ENCODE data around the gene RGS3.

The RGS3 gene

DNA sequence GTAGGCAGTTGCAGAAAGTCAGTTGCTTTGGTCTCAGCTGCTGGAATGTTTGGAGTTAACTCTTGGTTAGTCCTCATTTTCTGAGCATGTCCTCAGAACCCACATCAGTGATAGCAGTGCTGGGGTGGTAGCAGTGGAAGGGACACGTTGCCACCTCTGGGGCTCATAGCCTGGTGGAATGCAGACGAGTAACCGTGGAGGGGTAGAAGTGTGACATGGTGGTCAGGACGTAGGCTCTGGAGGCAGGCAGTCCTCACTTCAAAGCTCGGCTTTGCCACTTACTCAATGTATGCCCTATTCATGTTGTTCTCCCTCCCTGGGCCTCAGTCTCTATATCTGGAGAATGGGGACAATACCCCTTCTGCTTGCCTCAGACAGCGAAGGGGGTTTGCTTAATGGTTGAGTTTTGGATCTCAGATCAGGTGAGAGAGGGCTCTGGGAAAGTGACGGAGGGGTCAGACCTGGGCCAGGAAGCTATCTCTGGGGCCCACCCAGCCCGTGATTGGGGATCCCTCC, 62.8 kb downstream of the RGS3 start:
- H3K4me3 ChIP-seq (ENCODE audit: low read depth, low read length) = no peak overlapping the region
- TF ChIP-seq, protein P1, sequence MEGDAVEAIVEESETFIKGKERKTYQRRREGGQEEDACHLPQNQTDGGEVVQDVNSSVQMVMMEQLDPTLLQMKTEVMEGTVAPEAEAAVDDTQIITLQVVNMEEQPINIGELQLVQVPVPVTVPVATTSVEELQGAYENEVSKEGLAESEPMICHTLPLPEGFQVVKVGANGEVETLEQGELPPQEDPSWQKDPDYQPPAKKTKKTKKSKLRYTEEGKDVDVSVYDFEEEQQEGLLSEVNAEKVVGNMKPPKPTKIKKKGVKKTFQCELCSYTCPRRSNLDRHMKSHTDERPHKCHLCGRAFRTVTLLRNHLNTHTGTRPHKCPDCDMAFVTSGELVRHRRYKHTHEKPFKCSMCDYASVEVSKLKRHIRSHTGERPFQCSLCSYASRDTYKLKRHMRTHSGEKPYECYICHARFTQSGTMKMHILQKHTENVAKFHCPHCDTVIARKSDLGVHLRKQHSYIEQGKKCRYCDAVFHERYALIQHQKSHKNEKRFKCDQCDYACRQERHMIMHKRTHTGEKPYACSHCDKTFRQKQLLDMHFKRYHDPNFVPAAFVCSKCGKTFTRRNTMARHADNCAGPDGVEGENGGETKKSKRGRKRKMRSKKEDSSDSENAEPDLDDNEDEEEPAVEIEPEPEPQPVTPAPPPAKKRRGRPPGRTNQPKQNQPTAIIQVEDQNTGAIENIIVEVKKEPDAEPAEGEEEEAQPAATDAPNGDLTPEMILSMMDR (IDR thresholded peaks at IDR 0.05; ENCODE audit: low read depth, low read length, missing control alignments) = no peak
- no peak for DNase-seq (ENCODE audit: low read depth)

DNA sequence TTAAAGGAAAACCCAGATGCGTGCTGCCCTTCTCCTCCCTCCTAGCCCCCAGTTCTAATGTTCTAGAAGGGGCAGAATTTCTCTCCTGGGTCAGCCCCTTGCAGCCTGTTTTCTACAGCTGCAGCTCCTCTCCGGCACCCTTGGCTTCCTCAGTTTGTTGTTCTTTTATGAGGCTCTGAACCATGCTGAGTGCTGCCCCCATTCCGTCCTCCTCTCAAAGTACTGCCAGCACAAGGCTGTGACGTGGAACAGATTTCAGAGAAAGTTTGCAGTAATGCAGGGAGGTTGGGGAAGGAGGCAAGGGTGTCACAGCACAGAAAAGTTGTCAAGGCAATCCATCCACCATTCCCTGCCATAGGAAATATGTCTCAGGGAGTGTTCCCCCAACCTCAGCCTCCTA, 63.3 kb downstream of the RGS3 start:
- TF ChIP-seq, protein P1 (IDR thresholded peaks at IDR 0.05; ENCODE audit: low read depth, low read length, missing control alignments) = no peak
- DNase-seq (ENCODE audit: low read depth) = no peak
- no peak overlapping the region for H3K4me3 ChIP-seq (ENCODE audit: low read depth, low read length)

DNA sequence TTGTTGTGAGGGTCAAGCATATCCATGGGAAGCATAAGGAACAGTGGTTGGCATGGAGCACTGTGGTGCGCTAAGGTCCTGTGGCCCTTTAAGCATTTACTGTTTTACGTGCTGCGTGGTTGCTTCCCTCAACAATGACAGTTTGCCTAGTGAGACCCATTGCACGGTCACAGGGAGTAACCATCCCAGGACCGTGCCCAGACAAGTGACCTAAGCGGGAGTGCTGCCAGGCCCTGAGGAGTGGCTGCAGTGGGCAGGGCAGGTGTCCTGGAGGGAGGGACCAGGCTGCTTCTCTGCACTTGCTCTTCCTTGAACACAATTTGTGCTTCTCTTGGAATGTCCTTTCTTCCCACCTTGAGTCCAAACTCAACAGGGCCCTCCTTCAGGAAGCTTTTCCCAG, 64.6 kb downstream of the RGS3 start:
- TF ChIP-seq, protein P1 (IDR thresholded peaks at IDR 0.05; ENCODE audit: low read depth, low read length, missing control alignments) = no peak
- H3K4me3 ChIP-seq (ENCODE audit: low read depth, low read length) = no peak overlapping the region
- no peak for DNase-seq (ENCODE audit: low read depth)

DNA sequence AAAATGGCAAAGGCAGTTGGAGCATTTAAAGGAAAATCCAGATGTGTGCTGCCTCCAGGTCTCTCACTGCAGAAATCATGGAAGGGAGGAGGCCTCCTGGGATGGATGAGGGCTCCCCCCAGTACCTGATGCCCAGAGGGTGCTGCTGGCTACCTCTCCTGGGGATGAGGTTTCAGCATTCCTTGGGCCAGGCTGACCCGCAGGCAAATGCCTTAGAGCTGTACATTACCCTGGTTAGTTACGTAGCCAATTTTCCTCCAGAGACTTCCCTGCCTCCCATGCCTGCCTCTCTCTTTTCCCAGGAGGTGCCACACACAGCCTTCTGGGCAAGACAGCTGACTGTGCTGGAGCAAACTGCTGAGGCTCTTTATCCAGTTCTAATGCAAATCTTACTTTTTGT, 65.3 kb downstream of the RGS3 start:
- TF ChIP-seq, protein P1 (IDR thresholded peaks at IDR 0.05; ENCODE audit: low read depth, low read length, missing control alignments) = no peak

DNA sequence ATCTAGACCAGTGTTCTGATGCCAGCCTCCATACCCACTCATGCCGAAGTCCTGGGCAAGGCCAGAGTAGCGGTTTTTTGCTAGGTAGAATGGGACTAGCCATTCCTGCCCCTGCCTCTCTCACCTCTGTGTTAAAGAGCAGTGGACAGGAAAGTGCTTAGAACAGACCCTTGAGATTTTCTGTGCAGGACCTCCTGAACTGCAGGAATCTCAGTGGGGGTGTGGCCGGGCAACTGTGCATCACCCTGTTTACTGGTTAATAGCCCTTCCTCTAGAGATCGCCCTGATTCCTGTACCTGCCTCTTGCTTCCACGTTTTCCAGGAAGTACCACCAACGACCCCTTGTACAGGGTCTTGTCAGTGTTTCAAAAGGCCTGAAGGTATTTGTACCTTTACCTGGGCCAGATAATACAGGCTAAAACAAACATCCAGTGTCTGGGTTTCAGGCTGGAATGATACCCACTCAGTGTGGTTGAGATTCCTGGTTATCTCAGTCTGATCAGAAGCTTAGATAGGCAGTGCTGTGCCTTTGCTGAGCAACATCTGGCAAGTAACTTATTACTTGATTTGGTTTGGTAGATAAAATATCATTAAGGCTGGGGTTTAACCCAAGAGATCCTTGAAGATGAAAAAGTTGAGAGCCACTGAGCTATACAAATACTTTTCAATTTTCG, 65.9 kb downstream of the RGS3 start:
- TF ChIP-seq, protein P1 (IDR thresholded peaks at IDR 0.05; ENCODE audit: low read depth, low read length, missing control alignments) = no peak
- no peak overlapping the region for H3K4me3 ChIP-seq (ENCODE audit: low read depth, low read length)
- DNase-seq (ENCODE audit: low read depth) = no peak

More for the DNA sequence above, 65.3 kb downstream of the RGS3 start:
- no peak overlapping the region for H3K4me3 ChIP-seq (ENCODE audit: low read depth, low read length)
- DNase-seq (ENCODE audit: low read depth) = no peak

DNA sequence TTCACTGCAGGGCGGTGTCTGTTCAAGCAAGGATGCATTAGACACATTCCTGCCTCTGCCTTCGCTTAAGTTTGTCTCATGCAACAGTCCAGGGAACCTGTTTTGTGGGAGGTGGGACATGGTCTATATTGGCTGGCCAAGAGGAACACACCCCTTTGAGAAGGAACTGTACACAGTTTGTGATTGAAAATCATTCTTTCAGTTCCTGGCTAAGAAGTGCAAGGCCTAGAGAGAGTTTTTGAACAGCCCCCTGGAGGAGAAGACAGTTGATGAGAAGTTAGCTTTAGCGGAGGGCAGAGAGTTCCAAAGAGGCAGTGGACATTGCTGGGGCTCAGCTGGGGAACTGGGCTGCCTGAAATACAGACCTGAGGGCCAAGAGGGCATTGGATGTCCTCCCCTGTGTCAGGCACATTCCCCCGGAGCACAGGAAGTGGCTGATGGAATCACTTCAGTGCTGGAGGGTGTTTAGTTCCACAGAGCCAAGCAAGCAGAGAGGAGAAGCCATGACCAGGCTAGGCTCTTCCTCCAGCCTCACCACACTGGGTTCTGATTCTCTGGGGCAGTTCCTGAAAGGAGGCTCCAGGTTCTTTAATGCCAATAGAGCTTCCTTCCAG, 66.6 kb downstream of the RGS3 start:
- TF ChIP-seq, protein P1 (IDR thresholded peaks at IDR 0.05; ENCODE audit: low read depth, low read length, missing control alignments) = no peak
- H3K4me3 ChIP-seq (ENCODE audit: low read depth, low read length) = no peak overlapping the region
- no peak for DNase-seq (ENCODE audit: low read depth)

Data from GM12864 (cell line).